NCI-H748 (cell line): Measurements from ENCODE around the gene DNAJB12.
"Not testable (repeated sequence)": the region's sequence is repeated elsewhere in the genome, so short reads cannot be mapped to it uniquely, and the experiment has no call there.

Experiments
- DNase-seq: peaks from one replicate; lab custom pipeline; 2025; ENCODE audit not compliant: unreplicated experiment; lab: John Stamatoyannopoulos, UW

DNAJB12 gene

GRCh38 chr10:72318418-72319262 lies 36.1 kb downstream of the DNAJB12 start:
- no peak for DNase-seq

- DNase-seq: peak; percentile 20
Observed at GRCh38 chr10:72316748-72317435, 37.8 kb downstream of the DNAJB12 start.

GRCh38 chr10:72316386-72316700 lies 38.4 kb downstream of the DNAJB12 start:
- DNase-seq: no peak

- no peak for DNase-seq
Observed at GRCh38 chr10:72315611-72316385, 38.9 kb downstream of the DNAJB12 start.

GRCh38 chr10:72315054-72315453 lies 39.7 kb downstream of the DNAJB12 start:
- no peak for DNase-seq

GRCh38 chr10:72314263-72314662 lies 40.5 kb downstream of the DNAJB12 start:
- no peak for DNase-seq

- no peak for DNase-seq
Observed at GRCh38 chr10:72312865-72313391, 41.8 kb downstream of the DNAJB12 start.

GRCh38 chr10:72311667-72312066 lies 43.1 kb downstream of the DNAJB12 start:
- no peak for DNase-seq

- no peak for DNase-seq
Observed at GRCh38 chr10:72310636-72311035, 44.1 kb downstream of the DNAJB12 start.

- DNase-seq: no peak
Observed at GRCh38 chr10:72310241-72310633, 44.5 kb downstream of the DNAJB12 start.

GRCh38 chr10:72309290-72310240 lies 45.2 kb downstream of the DNAJB12 start:
- peak; percentile 6 for DNase-seq

- DNase-seq: no peak
Observed at GRCh38 chr10:72308320-72308987, 46.3 kb downstream of the DNAJB12 start.

GRCh38 chr10:72307711-72308110 lies 47.0 kb downstream of the DNAJB12 start:
- DNase-seq: not testable (repeated sequence)

GRCh38 chr10:72306215-72306760 lies 48.4 kb downstream of the DNAJB12 start:
- no peak for DNase-seq

- DNase-seq: no peak
Observed at GRCh38 chr10:72303424-72304128, 51.1 kb downstream of the DNAJB12 start.

GRCh38 chr10:72298592-72299519 lies 55.9 kb downstream of the DNAJB12 start:
- DNase-seq: no peak

GRCh38 chr10:72297805-72298591 lies 56.7 kb downstream of the DNAJB12 start:
- DNase-seq: peak; percentile 96
